Common myeloid progenitor, CD34-positive (primary cell): ENCODE data around the gene DGCR8.

ENCODE experiments used
- CTCF ChIA-PET: fragments of 350-600 bp; sonication (Branson Sonifier 250); formaldehyde crosslinking; loops from one replicate; lab custom pipeline; 2021; ENCODE audit warnings: antibody characterized with exemption; lab: Charles Lee
- POLR2A ChIA-PET: fragments of 350-600 bp; sonication (Branson Sonifier 250); formaldehyde crosslinking; loops from one replicate; lab custom pipeline; 2021; ENCODE audit warnings: antibody characterized with exemption; lab: Charles Lee
- DNase-seq, 3 donors: peaks; one replicate each; pipeline versions ENCODE4 v3.0.0 to v3.0.0-alpha.2; 2013
- H3K27ac ChIP-seq, 2 experiments: 1 replicate in 1 of 2; 2 replicates in 1 of 2; pipeline ENCODE4 v1.7.0; 2013; ENCODE audit warnings: inconsistent platforms in 2 of 2, low read length in 2 of 2, mild to moderate bottlenecking in 2 of 2, low read depth in 1 of 2, moderate library complexity in 1 of 2; ENCODE audit not compliant: severe bottlenecking in 2 of 2, insufficient read depth in 1 of 2, poor library complexity in 1 of 2
- H3K27me3 ChIP-seq, 5 experiments: replicated peaks in 2 of 5; 1 replicate in 3 of 5; 2 replicates in 2 of 5; pipeline versions ENCODE4 v1.6.1 to v1.7.0; 2013; ENCODE audit warnings: low read length in 4 of 5, mild to moderate bottlenecking in 2 of 5, moderate library complexity in 2 of 5, inconsistent platforms in 1 of 5; ENCODE audit not compliant: insufficient read depth in 5 of 5, control insufficient read depth in 4 of 5
- H3K36me3 ChIP-seq, 4 experiments: 1 replicate in 2 of 4; 2 replicates in 2 of 4; pipeline versions ENCODE4 v1.6.1 to v1.7.0; 2013; ENCODE audit warnings: low read length in 3 of 4, control low read depth in 1 of 4, mild to moderate bottlenecking in 1 of 4; ENCODE audit not compliant: control insufficient read depth in 4 of 4, insufficient read depth in 4 of 4
- H3K4me1 ChIP-seq, 4 experiments: 1 replicate in 3 of 4; 2 replicates in 1 of 4; pipeline versions ENCODE4 v1.6.1 to v1.7.1; 2013; ENCODE audit warnings: low read length in 3 of 4, mild to moderate bottlenecking in 3 of 4, control low read depth in 1 of 4, inconsistent platforms in 1 of 4, moderate library complexity in 1 of 4; ENCODE audit not compliant: control insufficient read depth in 4 of 4, insufficient read depth in 4 of 4; ENCODE audit errors: control extremely low read depth in 1 of 4
- H3K4me3 ChIP-seq, 7 experiments: 1 replicate in 4 of 7; 2 replicates in 3 of 7; pipeline versions ENCODE4 v1.5.1 to v1.7.0; 2013; ENCODE audit warnings: mild to moderate bottlenecking in 7 of 7, low read length in 6 of 7, moderate library complexity in 6 of 7, inconsistent platforms in 2 of 7, low read depth in 2 of 7, control low read depth in 1 of 7; ENCODE audit not compliant: insufficient read depth in 4 of 7, control insufficient read depth in 1 of 7; ENCODE audit errors: extremely low read depth in 1 of 7
- H3K9me3 ChIP-seq, 5 experiments: 1 replicate in 4 of 5; 2 replicates in 1 of 5; pipeline versions ENCODE4 v1.6.1 to v1.7.1; 2013; ENCODE audit warnings: low read length in 4 of 5, mild to moderate bottlenecking in 2 of 5, inconsistent platforms in 1 of 5, low read depth in 1 of 5, moderate library complexity in 1 of 5; ENCODE audit not compliant: control insufficient read depth in 4 of 5, insufficient read depth in 2 of 5; ENCODE audit errors: control extremely low read depth in 1 of 5
- WGBS: methylation state at CpG from one replicate; pipeline ENCODE4 v1.1.5; 2013; ENCODE audit not compliant: insufficient coverage; 5-methylcytosine and 5-hydroxymethylcytosine counted together

The DGCR8 gene

DNA sequence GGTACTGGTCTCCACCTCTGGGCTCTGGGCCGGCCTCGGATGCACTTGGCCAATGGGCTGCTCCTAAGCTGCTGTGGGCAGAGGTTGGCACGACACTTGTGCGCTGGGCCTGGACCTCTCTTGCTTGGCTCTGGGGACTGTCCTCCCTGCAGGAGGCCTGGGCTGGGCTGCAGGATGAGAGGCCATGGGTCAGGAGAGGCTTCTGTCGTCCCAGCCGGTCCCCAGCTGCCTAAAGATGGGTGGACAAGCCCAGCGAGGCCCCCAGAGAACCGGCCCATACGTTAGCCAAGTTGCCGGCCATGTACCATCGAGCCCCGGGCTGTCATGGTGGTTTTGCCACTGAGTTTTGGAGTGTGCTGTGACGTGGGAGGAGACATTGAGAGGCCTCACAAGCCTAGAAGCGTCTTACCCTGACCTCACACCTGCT, 72.4 kb downstream of the DGCR8 start:
- H3K27ac ChIP-seq, result no peak overlapping the region
- 98% methylated on average over 14 of the region's 14 CpGs for WGBS
- ChIA-PET POLR2A (no interaction called here), CTCF (interaction anchor here (1.2 to 3.6 kb wide), 2 partner anchors 90 to 132 kb away, joined by 3 to 14 read pairs; no protein-coding TSS in a partner anchor)
- H3K4me3 ChIP-seq, result no peak overlapping the region
- no peaks in the 10 kb centered on the region for H3K9me3 ChIP-seq
- no peaks in the 10 kb centered on the region for H3K36me3 ChIP-seq
- no peaks in the 10 kb centered on the region for H3K27me3 ChIP-seq
- peaks cover 0 to 42% (median 25%) of the 10 kb centered on the region in 4 experiments for H3K4me1 ChIP-seq
- no peak for DNase-seq

DNA sequence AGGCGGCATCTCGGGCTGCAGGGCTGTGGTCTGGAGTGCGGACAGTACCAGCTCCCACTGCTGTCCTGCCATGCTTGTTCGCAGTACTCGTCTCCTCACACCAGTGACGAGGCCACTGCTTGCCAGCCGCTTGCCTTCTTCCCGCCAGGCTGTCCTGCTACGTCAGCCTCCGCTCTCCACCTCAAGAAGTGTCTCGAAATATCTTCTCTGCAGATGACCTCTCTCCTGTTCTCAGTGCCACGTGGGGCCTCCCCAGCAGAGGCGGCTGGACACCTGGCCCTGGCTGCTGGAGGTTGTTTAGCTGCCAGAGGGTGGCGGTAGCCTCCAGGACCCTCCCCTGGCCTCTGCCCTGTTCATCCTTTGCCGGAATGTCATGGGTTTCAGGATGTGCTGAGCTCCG, 73.9 kb downstream of the DGCR8 start:
- Histone ChIP-seq H3K4me3 (no peak overlapping the region), H3K4me1 (peaks cover 0 to 56% (median 37%) of the 10 kb centered on the region in 4 experiments), H3K36me3 (no peaks in the 10 kb centered on the region), H3K27ac (no peak overlapping the region), H3K27me3 (no peaks in the 10 kb centered on the region), H3K9me3 (no peaks in the 10 kb centered on the region)
- CTCF ChIA-PET, result interaction anchor here (0.9 to 3.6 kb wide), 5 partner anchors 84 to 140 kb away, joined by 3 to 14 read pairs (median 4); no protein-coding TSS in a partner anchor
- DNase-seq, result no peak
- POLR2A ChIA-PET, result no interaction called here
- WGBS, result 91% methylated on average over 16 of the region's 16 CpGs

DNA sequence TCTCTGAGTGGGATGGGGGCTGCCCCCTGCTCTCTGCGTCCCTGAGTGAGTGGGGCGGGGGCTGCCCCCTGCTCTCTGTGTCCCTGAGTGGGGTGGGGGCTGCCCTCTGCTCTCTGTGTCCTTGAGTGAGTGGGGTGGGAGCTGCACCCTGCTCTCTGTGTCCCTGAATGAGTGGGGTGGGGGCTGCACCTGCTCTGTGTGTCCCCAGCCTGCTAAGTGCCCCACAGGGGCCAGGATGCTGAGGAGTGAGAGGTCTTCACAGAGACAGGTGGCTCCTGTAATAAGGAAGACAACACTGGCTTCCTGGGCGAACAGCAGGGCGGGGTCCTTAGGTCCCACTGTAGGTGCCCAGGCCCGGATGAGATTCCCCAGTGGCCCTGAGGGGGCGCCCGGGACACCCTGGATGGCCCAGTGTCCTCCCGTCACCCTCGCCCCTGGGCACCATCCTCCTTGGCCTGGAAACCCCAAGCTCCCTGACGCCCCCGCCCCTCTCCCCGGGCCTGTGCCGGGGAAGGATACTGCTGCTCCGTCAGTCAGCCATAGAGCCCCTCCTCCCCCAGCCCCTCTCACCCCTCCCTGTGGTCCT, 74.7 kb downstream of the DGCR8 start:
- ChIA-PET CTCF (interaction anchor here (1.4 to 3.6 kb wide), 2 partner anchors 127 to 130 kb away, joined by 3 to 14 read pairs; no protein-coding TSS in a partner anchor), POLR2A (interaction anchor here (0.6 kb wide), 1 partner anchor 11 kb away, joined by 3 read pairs; no protein-coding TSS in a partner anchor)
- Histone ChIP-seq H3K4me3 (peak overlapping the region in 1 of 7 experiments; percentile 42), H3K27ac (no peak overlapping the region), H3K9me3 (no peaks in the 10 kb centered on the region), H3K4me1 (peaks cover 0 to 60% (median 44%) of the 10 kb centered on the region in 4 experiments), H3K27me3 (no peaks in the 10 kb centered on the region), H3K36me3 (no peaks in the 10 kb centered on the region)
- DNase-seq, result peak in 1 of 3 donors; percentile 32
- WGBS, result 70% methylated on average over 7 of the region's 14 CpGs

DNA sequence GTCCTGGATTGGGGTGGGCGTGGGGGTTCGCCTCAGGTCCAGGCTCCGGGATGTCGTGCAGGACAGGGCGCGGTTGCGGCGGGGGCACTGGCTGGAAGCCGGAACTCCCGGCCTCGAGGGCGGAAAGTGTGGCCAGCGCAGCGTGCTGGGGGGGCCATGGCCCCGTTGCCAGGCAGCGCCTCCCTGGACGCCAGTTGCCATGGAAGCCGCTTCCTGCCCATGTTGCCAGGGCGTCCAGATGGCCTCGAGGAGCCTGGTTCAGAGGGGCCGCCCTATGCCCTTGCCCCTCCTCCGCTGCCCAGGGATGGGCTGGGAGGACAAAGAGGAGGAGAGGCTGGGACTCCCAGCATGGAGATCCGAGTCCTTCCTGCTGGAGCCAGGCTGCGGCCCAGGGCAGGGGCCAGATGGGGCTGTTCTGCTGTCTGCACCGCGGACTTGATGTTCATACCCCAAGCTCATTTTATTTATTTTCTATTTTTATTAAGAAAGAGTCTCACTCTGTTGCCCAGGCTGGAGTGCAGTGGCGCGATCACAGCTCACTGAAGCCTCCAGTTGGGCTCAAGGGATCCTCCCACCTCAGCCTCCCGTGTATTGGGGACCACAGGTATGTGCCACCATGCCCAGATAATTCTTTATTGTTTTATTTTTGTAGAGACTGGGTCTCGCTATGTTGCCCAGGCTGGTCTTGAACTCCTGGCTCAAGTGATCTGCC, 75.4 kb downstream of the DGCR8 start:
- peak overlapping the region in 1 of 7 experiments; percentile 42 for H3K4me3 ChIP-seq
- peaks cover 0 to 62% (median 48%) of the 10 kb centered on the region in 4 experiments for H3K4me1 ChIP-seq
- ChIA-PET CTCF (interaction anchor here (2.0 kb wide), 2 partner anchors 115 to 140 kb away, joined by 7 to 11 read pairs; no protein-coding TSS in a partner anchor), POLR2A (no interaction called here)
- no peaks in the 10 kb centered on the region for H3K9me3 ChIP-seq
- no peak overlapping the region for H3K27ac ChIP-seq
- WGBS, result 37% methylated on average over 14 of the region's 30 CpGs
- DNase-seq, result peak; percentile 48 to 87 (median 83)
- no peaks in the 10 kb centered on the region for H3K36me3 ChIP-seq
- H3K27me3 ChIP-seq, result no peaks in the 10 kb centered on the region

DNA sequence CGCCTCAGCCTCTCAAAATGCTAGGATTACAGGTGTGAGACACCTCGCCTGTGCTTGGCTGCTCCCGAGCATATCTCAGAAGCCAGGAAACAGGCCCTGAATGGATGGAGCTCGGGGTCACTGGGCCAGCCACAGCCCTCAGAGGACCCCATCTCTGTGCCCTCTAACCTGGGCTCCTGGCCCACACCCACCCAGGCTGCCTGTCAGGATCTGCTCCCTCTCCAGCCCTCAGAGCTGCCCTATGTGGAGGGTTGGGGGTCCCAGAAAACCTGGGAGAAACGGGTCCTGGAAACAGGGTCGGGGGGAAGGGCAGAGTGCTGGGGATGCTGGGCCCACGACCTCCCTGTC, 76.0 kb downstream of the DGCR8 start:
- H3K36me3 ChIP-seq, result no peaks in the 10 kb centered on the region
- ChIA-PET POLR2A (no interaction called here), CTCF (interaction anchor here (1.1 to 2.0 kb wide), 3 partner anchors 80 to 139 kb away, joined by 7 to 11 read pairs (median 7); no protein-coding TSS in a partner anchor)
- 79% methylated on average over 7 of the region's 7 CpGs for WGBS
- H3K27me3 ChIP-seq, result no peaks in the 10 kb centered on the region
- H3K4me3 ChIP-seq, result no peak overlapping the region
- H3K9me3 ChIP-seq, result no peaks in the 10 kb centered on the region
- no peak for DNase-seq
- peaks cover 0 to 67% (median 50%) of the 10 kb centered on the region in 4 experiments for H3K4me1 ChIP-seq
- no peak overlapping the region for H3K27ac ChIP-seq

DNA sequence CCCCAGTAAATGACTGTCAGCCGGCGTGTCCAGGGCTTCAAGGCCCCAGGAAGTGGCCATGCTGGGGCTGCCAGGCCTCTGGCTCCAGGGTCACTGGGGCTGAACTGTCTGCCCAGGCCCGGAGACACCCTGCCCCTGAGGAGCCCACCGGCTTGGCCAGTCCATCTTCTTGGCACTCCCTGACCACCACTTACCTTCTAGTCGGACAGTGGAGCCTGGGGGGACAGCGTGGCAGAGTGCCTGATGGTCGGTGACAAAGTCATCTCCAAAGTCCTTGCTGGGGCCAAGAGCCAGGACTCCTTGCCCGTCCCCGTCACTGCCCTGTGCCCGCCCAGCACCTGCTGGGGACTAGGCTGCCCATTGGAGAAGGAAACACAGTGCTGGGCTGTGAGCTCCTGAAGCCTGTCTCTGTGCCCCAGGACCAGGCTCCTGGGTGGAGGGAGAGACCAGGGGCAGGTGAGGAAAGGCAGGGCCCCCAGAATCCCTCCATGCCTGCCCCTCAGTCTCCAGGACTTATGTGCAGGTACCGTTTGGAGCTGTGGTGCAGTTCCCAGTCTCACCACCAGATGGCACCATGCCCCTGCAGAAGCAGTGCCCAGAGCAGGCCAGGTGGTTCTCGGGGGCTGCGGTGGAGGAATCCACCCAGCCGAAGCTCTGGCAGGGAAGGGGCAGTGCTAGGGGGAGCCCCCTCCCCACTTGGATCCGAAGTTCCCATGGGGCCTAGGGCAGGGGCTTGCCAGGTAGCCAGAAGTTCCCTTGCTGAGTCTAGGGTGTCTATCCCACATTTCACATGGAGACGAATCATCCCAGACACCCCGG, 76.8 kb downstream of the DGCR8 start:
- peak; percentile 79 to 91 (median 85) for DNase-seq
- Histone ChIP-seq H3K4me3 (no peak overlapping the region), H3K27me3 (no peaks in the 10 kb centered on the region), H3K36me3 (no peaks in the 10 kb centered on the region), H3K4me1 (peaks cover 0 to 75% (median 57%) of the 10 kb centered on the region in 4 experiments), H3K27ac (peak overlapping the region in 1 of 2 experiments; percentile 5), H3K9me3 (no peaks in the 10 kb centered on the region)
- WGBS, result 55% methylated on average over 13 of the region's 17 CpGs
- CTCF ChIA-PET, result interaction anchor here (0.7 to 2.0 kb wide), 24 partner anchors 10 to 307 kb away, joined by 3 to 18 read pairs (median 4); no protein-coding TSS in a partner anchor
- POLR2A ChIA-PET, result interaction anchor here (1.4 kb wide), 1 partner anchor 83 kb away, joined by 5 read pairs; no protein-coding TSS in a partner anchor
